ENCODE results near the gene RAB17.

RAB17 gene

DNA sequence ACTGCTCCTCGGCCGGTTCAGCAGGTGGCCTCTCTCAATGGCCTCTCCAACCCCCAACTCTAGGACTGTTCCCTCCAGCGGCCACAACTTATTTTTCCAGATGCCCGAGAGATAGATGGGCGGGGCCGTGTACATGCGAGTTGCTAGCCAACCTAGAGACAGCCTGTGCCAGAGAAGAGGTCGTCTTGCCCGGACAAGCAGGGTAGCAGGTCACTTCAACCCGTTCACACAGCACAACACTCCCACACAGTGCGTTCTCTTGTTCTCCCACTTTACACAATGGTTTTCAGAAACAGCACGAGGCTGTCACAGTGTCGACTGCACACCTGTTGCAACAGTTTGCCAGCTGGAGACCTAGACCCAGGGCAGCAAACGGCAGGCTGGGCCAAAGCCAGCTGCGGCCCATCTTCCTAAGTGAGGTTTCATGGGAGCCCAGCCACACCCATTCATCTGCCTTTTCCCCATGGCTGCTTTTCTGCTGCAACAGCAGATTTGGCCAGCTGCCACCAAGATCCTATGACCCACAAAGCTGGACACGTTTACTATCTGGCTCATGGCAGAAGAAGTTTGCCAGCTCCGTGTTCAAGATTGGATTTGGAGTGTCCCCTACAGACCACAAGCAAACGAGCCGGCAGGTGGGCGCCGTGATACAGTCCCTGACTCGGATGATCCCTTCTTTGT is 31.4 kb downstream of the RAB17 start:
- Histone ChIP-seq H3K27ac (ENCODE audit: insufficient read depth, low read depth, low read length, poor library complexity, severe bottlenecking) (no peak overlapping the region), H3K27me3 (ENCODE audit: control insufficient read depth, insufficient read depth, low read length, poor library complexity, severe bottlenecking) (no peaks in the 10 kb centered on the region), H3K9me3 (ENCODE audit: control insufficient read depth, low read length) (no peaks in the 10 kb centered on the region), H3K36me3 (ENCODE audit: control insufficient read depth, insufficient read depth, low read length) (no peaks in the 10 kb centered on the region), H3K4me1 (ENCODE audit: control insufficient read depth, insufficient read depth, low read length) (no peaks in the 10 kb centered on the region), H3K4me3 (ENCODE audit: insufficient read depth, low read depth, low read length) (no peak overlapping the region)
- WGBS, 2 experiments: 86 to 88% methylated on average over 22 of the region's 22 CpGs

DNA sequence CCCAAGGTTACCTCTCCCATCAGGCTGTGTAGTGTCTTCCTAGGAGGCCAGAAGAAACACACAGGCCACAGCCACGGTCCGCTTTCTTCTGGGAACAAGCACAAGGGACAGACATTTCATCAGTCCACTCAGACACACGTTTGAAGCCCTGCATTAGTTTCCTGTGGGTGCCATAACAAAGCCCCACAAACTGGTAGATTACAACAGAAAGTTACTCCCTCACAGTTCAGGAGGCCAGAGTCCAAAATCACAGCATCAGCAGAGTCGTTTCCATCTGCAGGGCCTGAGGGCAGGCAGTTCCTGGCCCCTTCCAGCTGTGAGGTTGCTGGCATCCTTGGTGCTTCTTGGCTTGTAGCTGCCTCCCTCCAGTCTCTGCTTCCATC is 32.9 kb downstream of the RAB17 start:
- Histone ChIP-seq H3K27me3 (ENCODE audit: control insufficient read depth, insufficient read depth, low read length, poor library complexity, severe bottlenecking) (no peaks in the 10 kb centered on the region), H3K36me3 (ENCODE audit: control insufficient read depth, insufficient read depth, low read length) (no peaks in the 10 kb centered on the region), H3K27ac (ENCODE audit: insufficient read depth, low read depth, low read length, poor library complexity, severe bottlenecking) (no peak overlapping the region), H3K4me3 (ENCODE audit: insufficient read depth, low read depth, low read length) (no peak overlapping the region), H3K9me3 (ENCODE audit: control insufficient read depth, low read length) (no peaks in the 10 kb centered on the region), H3K4me1 (ENCODE audit: control insufficient read depth, insufficient read depth, low read length) (no peaks in the 10 kb centered on the region)
- 83 to 84% methylated on average over 4 of the region's 4 CpGs for WGBS, 2 experiments

- 75 to 80% methylated on average over 11 of the region's 11 CpGs for WGBS, 2 experiments
- Histone ChIP-seq H3K27me3 (ENCODE audit: control insufficient read depth, insufficient read depth, low read length, poor library complexity, severe bottlenecking) (no peaks in the 10 kb centered on the region), H3K27ac (ENCODE audit: insufficient read depth, low read depth, low read length, poor library complexity, severe bottlenecking) (no peak overlapping the region), H3K4me1 (ENCODE audit: control insufficient read depth, insufficient read depth, low read length) (no peaks in the 10 kb centered on the region), H3K9me3 (ENCODE audit: control insufficient read depth, low read length) (no peaks in the 10 kb centered on the region), H3K36me3 (ENCODE audit: control insufficient read depth, insufficient read depth, low read length) (no peaks in the 10 kb centered on the region), H3K4me3 (ENCODE audit: insufficient read depth, low read depth, low read length) (no peak overlapping the region)
Observed at GRCh38 chr2:237556773-237557632, 33.5 kb downstream of the RAB17 start.

GRCh38 chr2:237555560-237555959 is 35.0 kb downstream of the RAB17 start:
- Histone ChIP-seq H3K36me3 (ENCODE audit: control insufficient read depth, insufficient read depth, low read length) (no peaks in the 10 kb centered on the region), H3K27ac (ENCODE audit: insufficient read depth, low read depth, low read length, poor library complexity, severe bottlenecking) (no peak overlapping the region), H3K9me3 (ENCODE audit: control insufficient read depth, low read length) (no peaks in the 10 kb centered on the region), H3K4me1 (ENCODE audit: control insufficient read depth, insufficient read depth, low read length) (no peaks in the 10 kb centered on the region), H3K4me3 (ENCODE audit: insufficient read depth, low read depth, low read length) (no peak overlapping the region), H3K27me3 (ENCODE audit: control insufficient read depth, insufficient read depth, low read length, poor library complexity, severe bottlenecking) (no peaks in the 10 kb centered on the region)
- WGBS, 2 experiments: 92% methylated on average over 1 of the region's 1 CpG; no CpG with 5 or more reads in 1 of the 2 experiments

DNA sequence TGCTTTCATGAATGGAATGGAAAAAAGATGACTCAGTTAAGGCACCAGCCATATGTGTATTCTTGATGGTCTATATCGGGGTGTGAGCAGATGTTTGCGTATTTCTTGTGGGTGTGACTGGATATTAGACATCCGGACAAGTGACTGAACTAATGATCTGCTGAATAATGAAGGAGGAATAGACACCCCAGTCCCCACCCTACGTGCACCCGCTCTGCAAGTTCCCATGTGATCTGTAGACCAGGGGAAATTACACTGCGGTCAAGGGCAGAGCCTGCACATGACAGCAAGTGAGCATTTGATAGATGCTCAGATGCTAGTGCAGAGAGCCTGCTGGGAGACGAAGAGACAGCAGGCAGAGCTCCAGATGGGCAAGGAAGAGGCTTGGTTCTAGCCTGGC is 36.6 kb downstream of the RAB17 start:
- Histone ChIP-seq H3K9me3 (ENCODE audit: control insufficient read depth, low read length) (no peaks in the 10 kb centered on the region), H3K4me1 (ENCODE audit: control insufficient read depth, insufficient read depth, low read length) (no peaks in the 10 kb centered on the region), H3K36me3 (ENCODE audit: control insufficient read depth, insufficient read depth, low read length) (no peaks in the 10 kb centered on the region), H3K27me3 (ENCODE audit: control insufficient read depth, insufficient read depth, low read length, poor library complexity, severe bottlenecking) (no peaks in the 10 kb centered on the region), H3K4me3 (ENCODE audit: insufficient read depth, low read depth, low read length) (no peak overlapping the region), H3K27ac (ENCODE audit: insufficient read depth, low read depth, low read length, poor library complexity, severe bottlenecking) (no peak overlapping the region)
- WGBS, 2 experiments: 85% methylated on average over 7 of the region's 7 CpGs

DNA sequence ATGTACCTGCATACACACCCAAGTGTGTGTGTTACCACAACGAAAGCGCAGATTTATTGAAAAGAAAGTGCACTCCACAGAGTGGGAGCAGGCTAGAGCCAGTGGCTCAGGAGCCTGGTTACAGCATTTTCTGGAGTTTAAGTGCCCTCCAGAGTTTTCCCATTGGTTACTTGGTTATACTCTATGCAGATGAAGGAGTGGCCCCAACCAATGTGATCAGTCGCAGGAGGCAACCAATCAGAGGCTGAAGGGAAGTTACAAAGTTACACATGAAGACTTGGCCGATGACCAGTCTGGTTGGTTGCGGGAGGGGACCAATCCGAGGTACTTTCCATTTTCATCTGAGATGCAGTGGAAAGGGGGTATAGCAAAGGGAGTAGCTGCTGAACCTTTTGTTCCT is 37.6 kb downstream of the RAB17 start:
- no peaks in the 10 kb centered on the region for H3K9me3 ChIP-seq (ENCODE audit: control insufficient read depth, low read length)
- no peak overlapping the region for H3K4me3 ChIP-seq (ENCODE audit: insufficient read depth, low read depth, low read length)
- H3K27me3 ChIP-seq (ENCODE audit: control insufficient read depth, insufficient read depth, low read length, poor library complexity, severe bottlenecking): no peaks in the 10 kb centered on the region
- no peaks in the 10 kb centered on the region for H3K36me3 ChIP-seq (ENCODE audit: control insufficient read depth, insufficient read depth, low read length)
- WGBS, 2 experiments: 85 to 90% methylated on average over 6 of the region's 6 CpGs
- H3K27ac ChIP-seq (ENCODE audit: insufficient read depth, low read depth, low read length, poor library complexity, severe bottlenecking): no peak overlapping the region
- H3K4me1 ChIP-seq (ENCODE audit: control insufficient read depth, insufficient read depth, low read length): no peaks in the 10 kb centered on the region

GRCh38 chr2:237551071-237551574 is 39.4 kb downstream of the RAB17 start:
- 92 to 94% methylated on average over 16 of the region's 16 CpGs for WGBS, 2 experiments
- Histone ChIP-seq H3K36me3 (ENCODE audit: control insufficient read depth, insufficient read depth, low read length) (no peaks in the 10 kb centered on the region), H3K4me3 (ENCODE audit: insufficient read depth, low read depth, low read length) (no peak overlapping the region), H3K4me1 (ENCODE audit: control insufficient read depth, insufficient read depth, low read length) (no peaks in the 10 kb centered on the region), H3K9me3 (ENCODE audit: control insufficient read depth, low read length) (no peaks in the 10 kb centered on the region), H3K27ac (ENCODE audit: insufficient read depth, low read depth, low read length, poor library complexity, severe bottlenecking) (no peak overlapping the region), H3K27me3 (ENCODE audit: control insufficient read depth, insufficient read depth, low read length, poor library complexity, severe bottlenecking) (no peaks in the 10 kb centered on the region)

DNA sequence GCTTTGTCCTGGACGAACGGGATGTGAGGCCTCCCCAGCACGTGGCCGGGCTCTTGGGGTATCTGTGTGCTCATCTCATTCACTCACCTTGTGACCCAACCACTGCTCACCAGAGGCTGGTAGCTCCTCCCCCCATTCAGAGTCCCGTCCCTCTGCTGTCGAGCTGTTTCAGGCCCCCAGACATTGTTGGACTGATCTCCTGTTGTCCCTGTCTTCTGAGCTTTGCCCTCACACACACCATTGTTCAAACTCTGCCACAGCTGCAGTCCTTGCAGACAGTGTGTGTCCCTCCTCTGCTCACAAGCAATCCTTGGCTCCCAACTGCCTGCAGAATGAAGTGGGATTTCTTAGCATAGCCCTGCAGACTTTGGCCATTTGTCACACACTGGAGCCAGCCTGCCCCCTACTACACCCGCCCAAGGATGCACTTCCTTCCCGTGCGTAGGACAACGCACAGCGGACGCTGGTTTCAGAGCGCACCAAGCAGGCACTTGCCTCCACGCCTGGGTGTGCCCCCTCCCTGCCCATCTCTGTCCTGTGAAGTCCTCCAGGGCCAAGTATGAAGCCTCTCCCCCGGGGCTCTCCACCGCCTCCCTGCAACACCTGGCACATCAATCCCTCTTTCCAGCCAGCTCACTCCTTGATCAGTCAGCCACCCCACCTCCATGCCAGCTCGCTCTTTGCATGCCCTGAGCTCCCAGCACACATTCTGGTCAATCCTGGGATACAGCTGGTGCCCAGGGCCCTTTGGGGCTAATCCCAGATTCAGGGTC is 40.7 kb downstream of the RAB17 start:
- Histone ChIP-seq H3K36me3 (ENCODE audit: control insufficient read depth, insufficient read depth, low read length) (no peaks in the 10 kb centered on the region), H3K4me1 (ENCODE audit: control insufficient read depth, insufficient read depth, low read length) (no peaks in the 10 kb centered on the region), H3K27ac (ENCODE audit: insufficient read depth, low read depth, low read length, poor library complexity, severe bottlenecking) (no peak overlapping the region), H3K9me3 (ENCODE audit: control insufficient read depth, low read length) (no peaks in the 10 kb centered on the region), H3K27me3 (ENCODE audit: control insufficient read depth, insufficient read depth, low read length, poor library complexity, severe bottlenecking) (no peaks in the 10 kb centered on the region), H3K4me3 (ENCODE audit: insufficient read depth, low read depth, low read length) (no peak overlapping the region)
- 80% methylated on average over 17 of the region's 17 CpGs for WGBS, 2 experiments

- Histone ChIP-seq H3K4me1 (ENCODE audit: control insufficient read depth, insufficient read depth, low read length) (no peaks in the 10 kb centered on the region), H3K36me3 (ENCODE audit: control insufficient read depth, insufficient read depth, low read length) (no peaks in the 10 kb centered on the region), H3K4me3 (ENCODE audit: insufficient read depth, low read depth, low read length) (no peak overlapping the region), H3K27me3 (ENCODE audit: control insufficient read depth, insufficient read depth, low read length, poor library complexity, severe bottlenecking) (no peaks in the 10 kb centered on the region), H3K27ac (ENCODE audit: insufficient read depth, low read depth, low read length, poor library complexity, severe bottlenecking) (no peak overlapping the region), H3K9me3 (ENCODE audit: control insufficient read depth, low read length) (no peaks in the 10 kb centered on the region)
- WGBS, 2 experiments: 93 to 95% methylated on average over 8 of the region's 8 CpGs
Observed at GRCh38 chr2:237549216-237549615, 41.3 kb downstream of the RAB17 start.

All from ectodermal cell (in vitro differentiated cells).